ENCODE results near the gene GSE1.
"Not testable (repeated sequence)": the region's sequence is repeated elsewhere in the genome, so short reads cannot be mapped to it uniquely, and the experiment has no call there.

The GSE1 gene

GRCh38 chr16:85592277-85592676 lies 20.8 kb upstream of the GSE1 start:
- not testable (repeated sequence) for DNase-seq (ENCODE audit: low read depth)

GRCh38 chr16:85592700-85593493 lies 20.2 kb upstream of the GSE1 start:
- DNase-seq (ENCODE audit: low read depth) = no peak

GRCh38 chr16:85593494-85594221 lies 19.5 kb upstream of the GSE1 start:
- no peak for DNase-seq (ENCODE audit: low read depth)

- no peak for DNase-seq (ENCODE audit: low read depth)
Measured at GRCh38 chr16:85594273-85594977, 18.7 kb upstream of the GSE1 start.

GRCh38 chr16:85594978-85595661 lies 18.0 kb upstream of the GSE1 start:
- DNase-seq (ENCODE audit: low read depth) = no peak

GRCh38 chr16:85595812-85596502 lies 17.2 kb upstream of the GSE1 start:
- no peak for DNase-seq (ENCODE audit: low read depth)

GRCh38 chr16:85598141-85598540 lies 15.0 kb upstream of the GSE1 start:
- DNase-seq (ENCODE audit: low read depth) = no peak

- no peak for DNase-seq (ENCODE audit: low read depth)
Measured at GRCh38 chr16:85600078-85600477, 13.0 kb upstream of the GSE1 start.

- no peak for DNase-seq (ENCODE audit: low read depth)
Measured at GRCh38 chr16:85600530-85601271, 12.4 kb upstream of the GSE1 start.

GRCh38 chr16:85601272-85601639 lies 11.9 kb upstream of the GSE1 start:
- no peak for DNase-seq (ENCODE audit: low read depth)

GRCh38 chr16:85601730-85602401 lies 11.3 kb upstream of the GSE1 start:
- no peak for DNase-seq (ENCODE audit: low read depth)

GRCh38 chr16:85602402-85603202 lies 10.5 kb upstream of the GSE1 start:
- DNase-seq (ENCODE audit: low read depth) = no peak

- no peak for DNase-seq (ENCODE audit: low read depth)
Measured at GRCh38 chr16:85603203-85603755, 9.8 kb upstream of the GSE1 start.

- no peak for DNase-seq (ENCODE audit: low read depth)
Measured at GRCh38 chr16:85604145-85604705, 8.9 kb upstream of the GSE1 start.

- no peak for DNase-seq (ENCODE audit: low read depth)
Measured at GRCh38 chr16:85605051-85605911, 7.8 kb upstream of the GSE1 start.

- no peak for DNase-seq (ENCODE audit: low read depth)
Measured at GRCh38 chr16:85605912-85606841, 6.9 kb upstream of the GSE1 start.

GRCh38 chr16:85606904-85607303 lies 6.2 kb upstream of the GSE1 start:
- DNase-seq (ENCODE audit: low read depth) = no peak
